BJ (cell line): ENCODE data around the gene HS6ST2. TPM values are rescaled to one million over a fixed set of nuclear protein-coding genes. Genes with fewer than 3 reads are reported as not detected.

Source experiments
- CTCF ChIA-PET: fragments of 350-600 bp; formaldehyde crosslinking; extraction: SDS; loops from one replicate; lab custom pipeline; 2021; ENCODE audit warnings: antibody characterized with exemption, inconsistent platforms; lab: Yijun Ruan, JAX
- POLR2A ChIA-PET: fragments of 300-600 bp; sonication (Branson Sonifier 250); formaldehyde crosslinking; extraction: SDS; loops from one replicate; lab custom pipeline; 2021; ENCODE audit warnings: antibody characterized with exemption; lab: Charles Lee
- DNase-seq: peaks from one replicate; pipeline ENCODE4 v3.0.0-alpha.2; 2011; ENCODE audit warnings: low read depth
- H3K27me3 ChIP-seq: 2 replicates; pipeline ENCODE4 v1.6.0; 2011; ENCODE audit warnings: low read length; ENCODE audit not compliant: control insufficient read depth, insufficient read depth
- H3K36me3 ChIP-seq: 2 replicates; pipeline ENCODE4 v1.5.1; 2011; ENCODE audit warnings: low read length; ENCODE audit not compliant: control insufficient read depth, insufficient read depth
- H3K4me3 ChIP-seq: 2 replicates; pipeline ENCODE4 v1.5.1; 2011; ENCODE audit warnings: low read depth, mild to moderate bottlenecking, control low read depth, low read length
- CTCF ChIP-seq: IDR thresholded peaks from 2 replicates; pipeline ENCODE4 v1.5.1; 2011; ENCODE audit warnings: low read depth, mild to moderate bottlenecking, control low read depth, inconsistent platforms, low read length, moderate library complexity; ENCODE audit not compliant: insufficient read depth
- polyA plus RNA-seq: library from polyadenylated mRNA; depleted of rRNA; stranded (reverse); fragments of >200 nt; gene quantifications from 2 replicates; pipeline ENCODE4 v1.2.3, GENCODE V29; 2011

Gene HS6ST2
- polyA plus RNA-seq, 1 experiment = not detected

- POLR2A ChIA-PET = no interaction called here
These were observed 102.6 kb downstream of the HS6ST2 start for GRCh38 chrX:132855780-132856341.

GRCh38 chrX:132853040-132853439 lies 105.4 kb downstream of the HS6ST2 start:
- DNase-seq = no peak
- TF ChIP-seq CTCF = no peak
- no peaks in the 10 kb centered on the region for H3K27me3 ChIP-seq
- no peak overlapping the region for H3K4me3 ChIP-seq
- no peaks in the 10 kb centered on the region for H3K36me3 ChIP-seq
- POLR2A ChIA-PET = no interaction called here
- CTCF ChIA-PET = no interaction called here

More at GRCh38 chrX:132855780-132856341, 102.6 kb downstream of the HS6ST2 start:
- TF ChIP-seq CTCF = no peak
- DNase-seq = no peak
- Histone ChIP-seq H3K27me3 (no peaks in the 10 kb centered on the region), H3K4me3 (no peak overlapping the region), H3K36me3 (no peaks in the 10 kb centered on the region)
- CTCF ChIA-PET = no interaction called here

- H3K27me3 ChIP-seq = no peaks in the 10 kb centered on the region
- ChIA-PET CTCF (no interaction called here), POLR2A (no interaction called here)
- no peaks in the 10 kb centered on the region for H3K36me3 ChIP-seq
- H3K4me3 ChIP-seq = no peak overlapping the region
- TF ChIP-seq CTCF = no peak
- DNase-seq = no peak
These were observed 110.0 kb downstream of the HS6ST2 start for GRCh38 chrX:132848296-132848970.

- CTCF ChIA-PET = no interaction called here
- no peak overlapping the region for H3K4me3 ChIP-seq
- H3K27me3 ChIP-seq = no peaks in the 10 kb centered on the region
- DNase-seq = no peak
- POLR2A ChIA-PET = no interaction called here
- no peak for TF ChIP-seq CTCF
- no peaks in the 10 kb centered on the region for H3K36me3 ChIP-seq
These were observed 115.1 kb downstream of the HS6ST2 start for GRCh38 chrX:132843363-132843762.

- H3K36me3 ChIP-seq = no peaks in the 10 kb centered on the region
These were observed 115.8 kb downstream of the HS6ST2 start for GRCh38 chrX:132842460-132843238.

More at GRCh38 chrX:132842460-132843238, 115.8 kb downstream of the HS6ST2 start:
- TF ChIP-seq CTCF = no peak
- no peak for DNase-seq
- CTCF ChIA-PET = no interaction called here
- Histone ChIP-seq H3K27me3 (no peaks in the 10 kb centered on the region), H3K4me3 (no peak overlapping the region)
- POLR2A ChIA-PET = no interaction called here
